ENCODE data around the gene PAPOLB. TPM values are rescaled to one million over a fixed set of nuclear protein-coding genes. Genes with fewer than 3 reads are reported as not detected.

Gene PAPOLB
- total and polyA plus RNA-seq, 7 donors, result 0.01 to 0.11 TPM; not detected in 5

DNA sequence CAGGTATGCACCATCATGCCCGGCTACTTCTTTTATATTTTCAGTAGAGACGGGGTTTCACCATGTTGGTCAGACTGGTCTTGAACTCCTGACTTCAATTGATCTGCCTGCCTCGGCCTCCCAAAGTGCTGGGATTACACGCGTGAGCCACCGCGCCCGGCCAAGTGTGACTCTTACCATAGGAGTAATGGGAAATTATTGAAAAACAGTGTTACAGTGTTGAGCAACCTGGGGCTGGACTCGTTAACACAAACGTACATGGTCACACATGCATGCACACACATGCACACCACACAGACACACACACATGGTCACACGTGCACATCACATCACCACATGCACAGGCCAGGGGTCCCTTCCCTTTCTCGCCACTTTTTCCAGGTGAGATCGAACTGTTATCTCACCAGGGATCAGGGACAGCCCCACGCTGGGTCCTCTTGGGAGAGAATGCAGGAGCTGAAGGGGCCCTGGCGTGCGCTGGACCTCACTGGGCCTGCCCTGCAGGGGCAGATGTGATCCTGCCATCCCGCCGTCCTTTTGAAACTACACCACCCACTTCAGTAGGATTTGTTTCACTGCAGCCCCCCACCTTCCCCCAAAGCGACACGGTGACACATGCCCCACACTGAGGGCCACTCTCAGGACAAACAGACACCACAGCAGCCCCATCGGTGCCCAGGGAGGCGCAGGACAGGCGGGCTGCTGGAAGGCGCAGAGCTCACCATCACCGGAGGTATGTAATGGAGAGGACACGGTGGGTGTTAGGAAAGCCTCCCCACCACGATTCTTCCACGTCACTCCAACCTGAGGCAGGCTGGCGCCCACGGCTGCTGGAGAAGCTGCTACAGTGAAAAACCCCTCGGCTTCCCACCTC, 11.5 kb upstream of the PAPOLB start:
- WGBS, 3 donors, result 85 to 88% (median 85%) methylated on average over 31 of the region's 31 CpGs
- TF ChIP-seq, protein P1, sequence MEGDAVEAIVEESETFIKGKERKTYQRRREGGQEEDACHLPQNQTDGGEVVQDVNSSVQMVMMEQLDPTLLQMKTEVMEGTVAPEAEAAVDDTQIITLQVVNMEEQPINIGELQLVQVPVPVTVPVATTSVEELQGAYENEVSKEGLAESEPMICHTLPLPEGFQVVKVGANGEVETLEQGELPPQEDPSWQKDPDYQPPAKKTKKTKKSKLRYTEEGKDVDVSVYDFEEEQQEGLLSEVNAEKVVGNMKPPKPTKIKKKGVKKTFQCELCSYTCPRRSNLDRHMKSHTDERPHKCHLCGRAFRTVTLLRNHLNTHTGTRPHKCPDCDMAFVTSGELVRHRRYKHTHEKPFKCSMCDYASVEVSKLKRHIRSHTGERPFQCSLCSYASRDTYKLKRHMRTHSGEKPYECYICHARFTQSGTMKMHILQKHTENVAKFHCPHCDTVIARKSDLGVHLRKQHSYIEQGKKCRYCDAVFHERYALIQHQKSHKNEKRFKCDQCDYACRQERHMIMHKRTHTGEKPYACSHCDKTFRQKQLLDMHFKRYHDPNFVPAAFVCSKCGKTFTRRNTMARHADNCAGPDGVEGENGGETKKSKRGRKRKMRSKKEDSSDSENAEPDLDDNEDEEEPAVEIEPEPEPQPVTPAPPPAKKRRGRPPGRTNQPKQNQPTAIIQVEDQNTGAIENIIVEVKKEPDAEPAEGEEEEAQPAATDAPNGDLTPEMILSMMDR (IDR thresholded peaks at IDR 0.05), result no peak
- Histone ChIP-seq H3K9me3 (no peaks in the 10 kb centered on the region), H3K4me3 (no peak overlapping the region), H3K36me3 (ENCODE audit: insufficient read depth in 1 of 2, low read depth in 1 of 2) (no peaks in the 10 kb centered on the region), H3K27me3 (ENCODE audit: insufficient read depth in 3 of 3, low read length in 2 of 3) (peaks cover 0 to 5% (median 0%) of the 10 kb centered on the region in 3 donors), H3K27ac (no peak overlapping the region), H3K4me1 (no peaks in the 10 kb centered on the region)
- ATAC-seq (no peak), DNase-seq (no peak)
- intact Hi-C loops (cut with DNase I), result no loop called here

DNA sequence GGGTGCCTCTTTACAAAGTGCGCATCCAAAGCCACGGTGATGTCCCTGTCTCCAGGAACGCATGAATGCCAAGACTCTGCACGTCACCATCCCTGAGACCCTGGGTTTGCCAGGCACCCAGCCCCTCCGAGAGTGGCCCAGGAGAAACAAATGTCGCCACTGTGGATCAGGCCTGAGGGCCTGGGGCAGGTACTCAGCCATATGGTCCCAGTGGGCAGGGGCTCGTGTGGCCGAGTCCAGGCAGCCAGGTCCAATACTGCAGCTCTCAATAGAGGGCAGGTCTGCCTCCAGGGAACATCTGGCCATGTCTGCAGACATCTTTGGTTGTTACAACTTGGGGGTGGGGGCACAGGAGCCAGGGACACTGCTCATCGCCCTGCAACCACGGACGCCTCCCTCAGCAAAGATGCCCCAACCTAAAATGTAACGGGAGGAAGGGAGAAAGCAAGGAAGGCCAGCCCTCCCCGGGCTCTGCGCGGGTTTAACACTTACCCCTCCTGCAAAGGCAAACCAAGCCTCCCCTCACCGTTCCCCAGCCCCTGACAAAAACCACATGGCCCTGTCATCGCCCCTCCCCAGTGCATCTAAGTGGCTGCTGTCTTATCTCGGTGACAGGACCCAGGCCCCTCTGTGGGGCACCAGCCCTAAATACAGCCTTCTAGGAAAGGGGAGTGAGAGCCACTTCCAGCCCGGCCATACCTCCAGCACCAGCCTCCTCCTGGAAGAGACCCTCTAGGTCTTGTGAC, 10.3 kb upstream of the PAPOLB start:
- H3K4me1 ChIP-seq, result no peaks in the 10 kb centered on the region
- WGBS, 3 donors, result 59 to 65% (median 59%) methylated on average over 19 of the region's 19 CpGs
- H3K36me3 ChIP-seq (ENCODE audit: insufficient read depth in 1 of 2, low read depth in 1 of 2), result no peaks in the 10 kb centered on the region
- TF ChIP-seq, protein P1 (IDR thresholded peaks at IDR 0.05), result no peak
- H3K27ac ChIP-seq, result no peak overlapping the region
- no peaks in the 10 kb centered on the region for H3K9me3 ChIP-seq
- intact Hi-C loops (cut with DNase I), result no loop called here
- ATAC-seq (no peak), DNase-seq (no peak)
- peaks cover 0 to 5% (median 0%) of the 10 kb centered on the region in 3 donors for H3K27me3 ChIP-seq (ENCODE audit: insufficient read depth in 3 of 3, low read length in 2 of 3)
- H3K4me3 ChIP-seq, result no peak overlapping the region

DNA sequence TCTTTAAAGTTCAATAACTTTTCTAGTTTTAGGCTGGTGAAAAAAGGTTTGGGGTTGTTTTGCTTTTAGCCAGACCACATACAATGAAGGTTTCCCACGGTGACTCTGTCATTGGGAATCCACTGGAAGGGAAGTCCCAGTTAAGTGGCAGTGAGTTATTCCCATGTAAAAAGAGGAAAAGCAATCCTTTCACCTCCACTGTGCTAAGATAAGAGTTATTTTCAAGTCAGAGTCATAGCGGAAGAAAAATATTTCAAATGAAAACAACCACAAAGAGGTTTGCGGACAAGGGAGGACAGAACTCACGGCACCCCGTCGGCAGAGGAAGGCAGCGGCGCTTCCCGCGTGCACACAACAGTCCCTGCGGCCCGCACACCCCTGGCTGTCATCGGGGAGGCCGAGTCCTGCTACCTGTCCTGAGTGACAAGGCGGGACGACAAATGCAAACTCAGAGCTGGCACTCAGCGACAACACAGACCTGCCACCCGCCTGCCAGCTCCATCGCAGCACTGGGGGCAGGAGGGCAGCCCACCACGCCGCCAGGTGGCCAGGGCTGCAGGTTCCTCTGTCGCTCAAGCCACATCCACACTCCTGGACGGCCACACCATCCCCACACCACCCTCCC, 9.3 kb upstream of the PAPOLB start:
- Histone ChIP-seq H3K4me1 (no peaks in the 10 kb centered on the region), H3K27me3 (ENCODE audit: insufficient read depth in 3 of 3, low read length in 2 of 3) (peaks cover 0 to 5% (median 0%) of the 10 kb centered on the region in 3 donors), H3K27ac (no peak overlapping the region), H3K4me3 (no peak overlapping the region), H3K9me3 (no peaks in the 10 kb centered on the region), H3K36me3 (ENCODE audit: insufficient read depth in 1 of 2, low read depth in 1 of 2) (no peaks in the 10 kb centered on the region)
- TF ChIP-seq, protein P1 (IDR thresholded peaks at IDR 0.05), result no peak
- intact Hi-C loops (cut with DNase I), result no loop called here
- ATAC-seq (no peak), DNase-seq (no peak)
- 80 to 88% (median 86%) methylated on average over 23 of the region's 23 CpGs for WGBS, 3 donors

DNA sequence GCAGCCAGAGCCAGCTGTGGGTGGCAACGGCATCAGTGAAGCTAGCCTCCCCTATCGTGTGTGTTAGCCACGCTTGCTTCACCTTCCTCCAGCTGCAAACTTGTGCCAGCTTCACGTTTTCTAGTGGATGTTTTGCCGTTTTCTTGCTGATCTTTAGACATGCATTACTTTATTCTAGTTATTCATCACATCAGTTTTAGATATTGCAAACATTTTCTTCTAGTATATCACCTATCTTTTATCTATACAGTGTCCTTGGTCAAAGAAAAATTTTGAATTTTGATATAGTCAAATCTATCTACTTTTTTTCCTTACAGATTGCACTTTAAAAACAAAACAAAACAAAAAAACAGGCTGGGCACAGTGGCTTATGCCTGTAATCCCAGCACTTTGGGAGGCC, 6.7 kb upstream of the PAPOLB start:
- Histone ChIP-seq H3K4me3 (no peak overlapping the region), H3K36me3 (ENCODE audit: insufficient read depth in 1 of 2, low read depth in 1 of 2) (no peaks in the 10 kb centered on the region), H3K9me3 (no peaks in the 10 kb centered on the region), H3K4me1 (no peaks in the 10 kb centered on the region), H3K27me3 (ENCODE audit: insufficient read depth in 3 of 3, low read length in 2 of 3) (peaks cover 0 to 21% (median 5%) of the 10 kb centered on the region in 3 donors), H3K27ac (no peak overlapping the region)
- intact Hi-C loops (cut with DNase I), result no loop called here
- TF ChIP-seq, protein P1 (IDR thresholded peaks at IDR 0.05), result no peak
- no peak for DNase-seq
- WGBS, 3 donors, result 68 to 77% (median 71%) methylated on average over 5 of the region's 5 CpGs
- ATAC-seq, result no peak
